Stimulated activated naive CD8-positive, alpha-beta T cell treated with anti-CD3 and anti-CD28 coated beads, Interleukin-15, amount 100 ng/mL, for 72 hours (primary cell): ENCODE measurements around the gene SDK2.
"Not testable (repeated sequence)": the region's sequence is repeated elsewhere in the genome, so short reads cannot be mapped to it uniquely, and the experiment has no call there.

Source experiments
- ATAC-seq: fragments of 150-1000 bp; cut with Tn5 transposase; 2 replicates; pipeline ENCODE4 v1.10.0; 2021; ENCODE audit warnings: mild to moderate bottlenecking, moderate library complexity
- DNase-seq, 2 donors: peaks; one replicate each; pipeline ENCODE4 v3.0.0; 2021 to 2022
- H3K27ac Mint-ChIP-seq, 2 donors: one replicate each; pipeline ENCODE4 v1.8.0; 2022; ENCODE audit warnings: mild to moderate bottlenecking in 2 of 2, mixed read lengths in 2 of 2, moderate library complexity in 2 of 2
- H3K27me3 Mint-ChIP-seq: one replicate; pipeline ENCODE4 v1.8.0; 2022; ENCODE audit warnings: mixed read lengths
- H3K4me1 Mint-ChIP-seq: one replicate; pipeline ENCODE4 v1.8.0; 2022; ENCODE audit warnings: mild to moderate bottlenecking, mixed read lengths
- H3K4me3 Mint-ChIP-seq, 2 donors: one replicate each; pipeline ENCODE4 v1.8.0; 2022; ENCODE audit warnings: mild to moderate bottlenecking in 2 of 2, mixed read lengths in 2 of 2, moderate library complexity in 1 of 2
- H3K9me3 Mint-ChIP-seq, 2 donors: one replicate each; pipeline ENCODE4 v1.8.0; 2022; ENCODE audit warnings: mixed read lengths in 2 of 2

SDK2 gene

GRCh38 chr17:73324711-73325526 is 319.3 kb downstream of the SDK2 start:
- H3K9me3 Mint-ChIP-seq: no peaks in the 10 kb centered on the region
- no peak overlapping the region for H3K4me3 Mint-ChIP-seq
- ATAC-seq (no peak), DNase-seq (no peak)
- peak overlapping the region in 1 of 2 donors; percentile 54 for H3K27ac Mint-ChIP-seq
- H3K27me3 Mint-ChIP-seq: peaks cover 9% of the 10 kb centered on the region
- no peaks in the 10 kb centered on the region for H3K4me1 Mint-ChIP-seq

GRCh38 chr17:73324160-73324475 is 320.1 kb downstream of the SDK2 start:
- Mint-ChIP-seq H3K4me3 (no peak overlapping the region), H3K27me3 (peaks cover 9% of the 10 kb centered on the region), H3K27ac (peak overlapping the region in 1 of 2 donors; percentile 48), H3K4me1 (no peaks in the 10 kb centered on the region), H3K9me3 (no peaks in the 10 kb centered on the region)
- DNase-seq (no peak), ATAC-seq (no peak)

DNA sequence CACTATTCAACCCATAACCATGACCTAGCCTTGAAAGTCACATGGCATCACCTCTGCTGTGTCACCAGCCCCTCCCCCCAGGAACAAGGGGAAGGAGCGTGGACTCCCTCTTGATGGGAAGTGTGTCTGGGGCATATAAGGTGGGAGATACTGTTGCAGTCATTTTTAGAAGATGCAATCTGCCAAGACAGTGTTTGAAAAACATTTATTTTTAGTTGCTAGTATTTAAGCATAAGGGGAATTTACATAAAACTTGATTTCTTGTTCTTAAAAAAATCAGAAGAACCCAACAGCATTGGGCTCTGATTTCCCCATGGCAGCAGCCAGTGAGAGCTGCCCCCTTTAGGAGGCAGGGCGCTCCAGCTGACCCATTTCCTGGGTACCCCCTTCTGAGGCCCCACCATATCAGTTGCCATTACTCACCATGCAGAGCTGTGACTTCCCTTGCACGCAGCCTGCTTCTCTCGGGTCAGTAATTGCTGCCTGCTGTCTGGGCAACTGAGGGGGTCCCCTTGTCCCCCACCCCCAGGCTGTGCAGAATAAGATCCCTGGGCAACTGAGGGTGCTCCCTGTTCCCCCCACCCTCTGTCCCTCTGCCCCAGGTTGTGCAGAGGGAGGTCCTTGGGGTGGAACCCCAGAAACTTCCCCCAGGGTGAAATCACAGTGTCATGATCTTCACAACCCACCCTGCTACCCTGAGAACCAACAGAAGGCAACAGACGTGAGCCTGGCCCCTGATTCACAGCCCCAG is 320.7 kb downstream of the SDK2 start:
- H3K27me3 Mint-ChIP-seq: peaks cover 9% of the 10 kb centered on the region
- H3K4me1 Mint-ChIP-seq: no peaks in the 10 kb centered on the region
- no peak for DNase-seq
- no peak overlapping the region for H3K4me3 Mint-ChIP-seq
- H3K9me3 Mint-ChIP-seq: no peaks in the 10 kb centered on the region
- H3K27ac Mint-ChIP-seq: peak overlapping the region in 1 of 2 donors; percentile 48
- no peak for ATAC-seq

- DNase-seq (no peak), ATAC-seq (no peak)
- Mint-ChIP-seq H3K4me1 (no peaks in the 10 kb centered on the region), H3K4me3 (no peak overlapping the region), H3K27ac (no peak overlapping the region), H3K27me3 (peaks cover 9% of the 10 kb centered on the region), H3K9me3 (no peaks in the 10 kb centered on the region)
Measured at GRCh38 chr17:73320601-73321264, 323.5 kb downstream of the SDK2 start.

DNA sequence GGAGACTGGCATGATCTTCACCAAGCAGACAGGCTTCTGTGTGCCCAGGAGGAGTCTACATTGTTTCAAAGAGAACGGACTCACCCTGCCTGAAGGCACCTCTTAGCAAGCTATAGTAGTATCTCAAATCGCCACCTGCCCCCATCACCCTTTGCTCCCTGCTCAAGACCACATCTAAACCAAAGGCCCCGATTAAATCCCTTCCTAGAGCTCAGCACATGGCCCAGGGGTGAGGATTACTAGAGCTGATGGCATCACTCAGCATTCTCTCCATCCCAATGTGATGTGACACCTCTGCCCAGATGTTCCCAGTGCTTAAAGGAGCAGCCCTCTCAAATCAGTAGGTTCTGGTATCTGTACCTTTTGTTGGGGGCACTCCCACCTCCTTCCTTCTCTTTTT is 324.5 kb downstream of the SDK2 start:
- H3K27me3 Mint-ChIP-seq: peaks cover 5% of the 10 kb centered on the region
- DNase-seq (no peak), ATAC-seq (no peak)
- no peaks in the 10 kb centered on the region for H3K4me1 Mint-ChIP-seq
- no peak overlapping the region for H3K27ac Mint-ChIP-seq
- no peaks in the 10 kb centered on the region for H3K9me3 Mint-ChIP-seq
- no peak overlapping the region for H3K4me3 Mint-ChIP-seq

DNA sequence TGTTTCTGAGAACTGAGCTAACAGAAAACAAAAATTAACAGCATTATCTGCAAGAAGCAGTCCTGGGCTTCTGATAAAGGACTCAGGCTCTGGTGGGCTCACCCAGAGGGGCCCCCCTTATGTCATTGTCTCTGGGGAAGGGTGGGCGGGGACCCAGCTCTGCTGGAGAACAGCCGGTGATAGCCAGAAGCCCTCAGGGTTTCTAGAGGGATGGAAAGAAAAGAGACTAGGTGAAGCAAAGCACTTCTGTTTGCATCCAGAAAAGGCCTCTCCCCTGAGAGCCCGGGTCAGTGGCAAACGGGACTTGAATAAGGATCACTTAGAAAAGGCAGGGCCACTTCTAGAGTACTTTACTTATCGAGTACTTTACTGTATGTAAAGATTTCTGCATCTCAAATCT is 325.4 kb downstream of the SDK2 start:
- H3K27me3 Mint-ChIP-seq: no peaks in the 10 kb centered on the region
- H3K4me3 Mint-ChIP-seq: no peak overlapping the region
- H3K9me3 Mint-ChIP-seq: no peaks in the 10 kb centered on the region
- no peaks in the 10 kb centered on the region for H3K4me1 Mint-ChIP-seq
- no peak for DNase-seq
- no peak for ATAC-seq
- no peak overlapping the region for H3K27ac Mint-ChIP-seq

GRCh38 chr17:73318427-73318813 is 325.8 kb downstream of the SDK2 start:
- Mint-ChIP-seq H3K9me3 (no peaks in the 10 kb centered on the region), H3K4me1 (no peaks in the 10 kb centered on the region), H3K27me3 (peaks cover 3% of the 10 kb centered on the region), H3K4me3 (no peak overlapping the region), H3K27ac (no peak overlapping the region)
- ATAC-seq (no peak), DNase-seq (no peak)

- Mint-ChIP-seq H3K9me3 (no peaks in the 10 kb centered on the region), H3K27me3 (peaks cover 8% of the 10 kb centered on the region), H3K4me3 (no peak overlapping the region), H3K27ac (no peak overlapping the region), H3K4me1 (no peaks in the 10 kb centered on the region)
- ATAC-seq (no peak), DNase-seq (no peak)
Measured at GRCh38 chr17:73317513-73318426, 326.5 kb downstream of the SDK2 start.

DNA sequence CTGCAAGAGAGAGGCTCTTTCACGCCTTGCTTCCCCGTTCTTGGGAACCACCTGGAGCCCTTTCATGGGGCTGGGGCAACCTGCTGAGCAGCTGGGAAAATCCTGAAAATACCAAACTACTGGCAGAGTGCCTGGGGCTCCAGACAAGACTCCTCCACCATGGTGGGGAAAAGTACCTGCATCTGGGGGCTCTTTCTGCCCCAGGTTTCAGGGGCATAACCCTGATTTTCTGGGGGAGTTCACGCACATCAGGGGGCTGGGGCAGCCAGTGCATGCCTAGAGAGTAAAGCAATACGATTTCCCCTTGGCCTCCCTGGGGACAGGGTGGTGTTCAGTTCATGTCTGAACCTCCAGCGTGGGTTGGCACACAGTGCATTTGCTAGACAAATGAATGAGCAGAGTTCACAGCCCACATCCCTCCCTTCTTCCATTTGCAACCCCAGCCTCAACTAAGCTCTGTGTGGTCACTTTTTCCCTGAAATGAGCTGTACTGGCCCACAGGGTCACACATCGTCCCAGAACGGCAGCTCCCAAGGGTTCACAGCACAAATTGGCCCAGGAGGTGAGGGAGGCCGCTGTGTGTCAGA is 327.2 kb downstream of the SDK2 start:
- DNase-seq: no peak
- ATAC-seq: no peak
- H3K27ac Mint-ChIP-seq: no peak overlapping the region

GRCh38 chr17:73315471-73315870 is 328.8 kb downstream of the SDK2 start:
- no peak for ATAC-seq
- Mint-ChIP-seq H3K27me3 (peaks cover 8% of the 10 kb centered on the region), H3K27ac (no peak overlapping the region), H3K9me3 (no peaks in the 10 kb centered on the region), H3K4me3 (no peak overlapping the region), H3K4me1 (peaks cover 3% of the 10 kb centered on the region)
- DNase-seq: no peak

More for the DNA sequence above, 327.2 kb downstream of the SDK2 start:
- no peak overlapping the region for H3K4me3 Mint-ChIP-seq
- no peaks in the 10 kb centered on the region for H3K4me1 Mint-ChIP-seq
- H3K9me3 Mint-ChIP-seq: no peaks in the 10 kb centered on the region
- H3K27me3 Mint-ChIP-seq: peaks cover 8% of the 10 kb centered on the region

DNA sequence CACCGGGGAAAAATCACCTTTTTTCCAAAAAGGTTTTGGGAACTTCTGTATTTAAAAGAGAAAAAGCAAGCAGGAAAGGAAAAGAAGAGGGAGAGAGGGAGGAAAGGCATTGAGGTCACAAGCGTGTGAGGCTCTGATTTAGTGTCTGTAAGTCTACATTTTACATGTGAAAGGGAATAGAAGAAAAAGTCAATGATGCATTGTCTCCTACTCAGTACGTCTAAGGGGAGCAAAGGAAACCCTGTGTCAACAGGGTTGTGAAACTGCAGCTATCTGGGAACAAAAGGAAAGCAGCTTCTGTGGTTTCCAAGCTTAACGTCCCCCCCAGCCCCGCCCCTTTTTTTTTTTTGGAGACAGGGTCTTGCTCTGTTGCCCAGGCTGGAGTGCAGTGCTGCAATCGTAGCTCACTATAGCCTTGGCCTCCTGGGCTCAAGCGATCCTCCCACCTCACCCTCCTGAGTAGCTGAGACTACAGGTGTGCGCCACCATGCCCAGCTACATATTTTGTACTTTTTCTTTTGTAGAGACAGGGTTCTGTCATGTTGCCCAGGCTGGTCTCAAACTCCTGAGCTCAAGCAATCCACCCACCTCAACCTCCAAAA is 330.6 kb downstream of the SDK2 start:
- H3K27me3 Mint-ChIP-seq: peaks cover 23% of the 10 kb centered on the region
- ATAC-seq (no peak), DNase-seq (no peak)
- H3K9me3 Mint-ChIP-seq: no peaks in the 10 kb centered on the region
- no peak overlapping the region for H3K27ac Mint-ChIP-seq
- H3K4me1 Mint-ChIP-seq: peaks cover 10% of the 10 kb centered on the region
- no peak overlapping the region for H3K4me3 Mint-ChIP-seq

- H3K27me3 Mint-ChIP-seq: peaks cover 23% of the 10 kb centered on the region
- not testable (repeated sequence) for ATAC-seq, DNase-seq, H3K9me3 Mint-ChIP-seq, H3K4me1 Mint-ChIP-seq, H3K27ac Mint-ChIP-seq, H3K4me3 Mint-ChIP-seq
Measured at GRCh38 chr17:73312887-73313286, 331.4 kb downstream of the SDK2 start.

- Mint-ChIP-seq H3K4me3 (peak within 1 kb of the TSS; percentile 84 to 92), H3K27ac (peak within 1 kb of the TSS in 1 of 2 donors; percentile 61), H3K9me3 (no peaks in the 10 kb centered on the region), H3K27me3 (peaks cover 24% of the 10 kb centered on the region), H3K4me1 (peaks cover 10% of the 10 kb centered on the region)
- ATAC-seq (peak; percentile 93), DNase-seq (peak; percentile 81 to 85)
Measured at GRCh38 chr17:73311781-73312641, 332.2 kb downstream of the SDK2 start, which contains the start of gene CDC42EP4. Gene CDC42EP4 (minus strand): TSS chr17:73312001. CDS start chr17:73286500, 25,501 bp downstream.

DNA sequence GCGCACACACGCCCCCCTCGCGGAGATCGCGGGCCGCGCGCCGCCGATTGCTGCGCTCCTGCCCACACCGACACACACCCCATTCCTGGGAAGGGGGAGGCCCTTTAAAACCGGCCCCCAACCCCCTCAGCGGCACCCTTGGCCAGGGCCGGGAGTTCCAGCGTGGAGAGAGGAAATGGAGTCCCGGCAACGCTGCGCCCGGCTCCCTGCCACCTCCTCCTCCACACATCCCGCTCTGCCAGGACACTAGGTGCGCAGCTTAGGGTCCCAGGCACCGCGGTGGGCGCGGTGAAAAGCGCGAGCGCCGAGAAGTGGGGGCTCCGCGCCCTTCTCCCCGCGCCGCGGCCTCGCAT is 332.8 kb downstream of the SDK2 start:
- Mint-ChIP-seq H3K27ac (peak overlapping the region in 1 of 2 donors; percentile 61), H3K4me1 (peaks cover 10% of the 10 kb centered on the region), H3K9me3 (no peaks in the 10 kb centered on the region), H3K4me3 (peak overlapping the region; percentile 81 to 86), H3K27me3 (peaks cover 30% of the 10 kb centered on the region)
- peak; percentile 27 for ATAC-seq
- DNase-seq: no peak
